Measurements from ENCODE around the gene ALKBH2.

- TF ChIP-seq EZH2 (IDR thresholded peaks at IDR 0.05; ENCODE audit: borderline replicate concordance, insufficient read depth, low read length, poor library complexity, severe bottlenecking) = no peak
- no peak for TF ChIP-seq SMC3 (conservative IDR thresholded peaks at IDR 0.05; ENCODE audit: poor library complexity)
- TF ChIP-seq CTCF (IDR thresholded peaks at IDR 0.05; ENCODE audit: poor library complexity, severe bottlenecking) = no peak
- no peak for TF ChIP-seq POLR2AphosphoS5 (IDR thresholded peaks at IDR 0.05)
- no peak for TF ChIP-seq REST (IDR thresholded peaks at IDR 0.05; ENCODE audit: borderline replicate concordance)
- TF ChIP-seq MXI1 (conservative IDR thresholded peaks at IDR 0.05; ENCODE audit: poor library complexity, severe bottlenecking) = no peak
Observed at GRCh38 chr12:109069307-109070271, 23.7 kb downstream of the ALKBH2 start.

Measured in neural cell (in vitro differentiated cells).